H1 (cell line): ENCODE data around the gene OGG1. TPM values are rescaled to one million over a fixed set of nuclear protein-coding genes. Genes with fewer than 3 reads are reported as not detected.

Experiments
- CHD7 ChIP-seq: fragments of 300-600 bp; sonication (generic); IDR thresholded peaks from 2 replicates; pipeline ENCODE4 v1.7.1; 2012; ENCODE audit warnings: low read length, moderate library complexity, mild to moderate bottlenecking, inconsistent platforms; ENCODE audit not compliant: insufficient replicate concordance
- polyA plus RNA-seq, 7 experiments: library from polyadenylated mRNA; depleted of rRNA in 3 of 7; stranded (reverse) in 5 of 7; unstranded in 2 of 7; fragments of >200 nt in 5 of 7; fragments of 200-250 nt in 2 of 7; gene quantifications; 1 replicate in 5 of 7; 2 replicates in 1 of 7; 4 replicates in 1 of 7; pipeline versions ENCODE4 v1.2.1 to v1.2.3, GENCODE V29; 2011 to 2013; ENCODE audit warnings: missing spikeins in 2 of 7, mixed read lengths in 2 of 7
- total RNA-seq: library from RNA; stranded (reverse); fragmentation: NEBNext Ultra II Directional; extraction: Animal tissue kit (Norgen Biotek cat#: 25700); gene quantifications from 2 replicates; pipeline ENCODE4 v1.2.1, GENCODE V29; 2021

The OGG1 gene
- total and polyA plus RNA-seq, 2 of the 8 experiments (the other 6 are each of a cell fraction or from before 2014, with no cell fraction given): 29.6 to 46.8 TPM

- TF ChIP-seq CHD7: no peak
Observed at GRCh38 chr3:9743548-9743947, 6.2 kb upstream of the OGG1 start (continued).
